ENCODE results near the gene MRPS12.

DNA sequence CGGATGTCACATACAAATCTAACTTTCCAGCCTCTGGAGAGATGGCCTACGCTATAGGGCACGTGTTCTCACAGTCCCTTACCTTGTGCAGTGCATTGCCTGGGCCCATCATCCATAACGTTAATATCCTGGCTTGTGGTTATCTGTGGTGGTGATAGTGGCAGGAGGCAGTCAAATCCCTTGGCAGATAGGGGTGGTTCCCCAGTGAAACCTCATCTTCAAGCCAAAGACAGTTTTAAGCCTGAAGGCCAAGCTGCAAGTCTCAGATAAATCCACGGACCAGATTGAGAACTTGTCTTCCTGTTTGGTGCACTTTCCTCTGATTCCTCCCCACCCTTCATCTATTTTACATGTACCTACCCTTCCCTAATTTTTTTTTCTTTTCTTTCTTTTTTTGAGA is 49.1 kb downstream of the MRPS12 start:
- TF ChIP-seq, protein P1, sequence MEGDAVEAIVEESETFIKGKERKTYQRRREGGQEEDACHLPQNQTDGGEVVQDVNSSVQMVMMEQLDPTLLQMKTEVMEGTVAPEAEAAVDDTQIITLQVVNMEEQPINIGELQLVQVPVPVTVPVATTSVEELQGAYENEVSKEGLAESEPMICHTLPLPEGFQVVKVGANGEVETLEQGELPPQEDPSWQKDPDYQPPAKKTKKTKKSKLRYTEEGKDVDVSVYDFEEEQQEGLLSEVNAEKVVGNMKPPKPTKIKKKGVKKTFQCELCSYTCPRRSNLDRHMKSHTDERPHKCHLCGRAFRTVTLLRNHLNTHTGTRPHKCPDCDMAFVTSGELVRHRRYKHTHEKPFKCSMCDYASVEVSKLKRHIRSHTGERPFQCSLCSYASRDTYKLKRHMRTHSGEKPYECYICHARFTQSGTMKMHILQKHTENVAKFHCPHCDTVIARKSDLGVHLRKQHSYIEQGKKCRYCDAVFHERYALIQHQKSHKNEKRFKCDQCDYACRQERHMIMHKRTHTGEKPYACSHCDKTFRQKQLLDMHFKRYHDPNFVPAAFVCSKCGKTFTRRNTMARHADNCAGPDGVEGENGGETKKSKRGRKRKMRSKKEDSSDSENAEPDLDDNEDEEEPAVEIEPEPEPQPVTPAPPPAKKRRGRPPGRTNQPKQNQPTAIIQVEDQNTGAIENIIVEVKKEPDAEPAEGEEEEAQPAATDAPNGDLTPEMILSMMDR (IDR thresholded peaks at IDR 0.05; ENCODE audit: low read depth, low read length): no peak
- TF ChIP-seq MYC (IDR thresholded peaks at IDR 0.05; ENCODE audit: low read depth, low read length): no peak
- TF ChIP-seq POLR2A (IDR thresholded peaks at IDR 0.05; ENCODE audit: extremely low read depth, insufficient read length): no peak
- TF ChIP-seq, protein P2, sequence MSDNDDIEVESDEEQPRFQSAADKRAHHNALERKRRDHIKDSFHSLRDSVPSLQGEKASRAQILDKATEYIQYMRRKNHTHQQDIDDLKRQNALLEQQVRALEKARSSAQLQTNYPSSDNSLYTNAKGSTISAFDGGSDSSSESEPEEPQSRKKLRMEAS (IDR thresholded peaks at IDR 0.05; ENCODE audit: low read depth, low read length): no peak

Data from NB4 (cell line).